Measurements from ENCODE around the gene OR10Z1. TPM values are rescaled to one million over a fixed set of nuclear protein-coding genes. Genes with fewer than 3 reads are reported as not detected.

The OR10Z1 gene, protein sequence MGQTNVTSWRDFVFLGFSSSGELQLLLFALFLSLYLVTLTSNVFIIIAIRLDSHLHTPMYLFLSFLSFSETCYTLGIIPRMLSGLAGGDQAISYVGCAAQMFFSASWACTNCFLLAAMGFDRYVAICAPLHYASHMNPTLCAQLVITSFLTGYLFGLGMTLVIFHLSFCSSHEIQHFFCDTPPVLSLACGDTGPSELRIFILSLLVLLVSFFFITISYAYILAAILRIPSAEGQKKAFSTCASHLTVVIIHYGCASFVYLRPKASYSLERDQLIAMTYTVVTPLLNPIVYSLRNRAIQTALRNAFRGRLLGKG
- total RNA-seq = not detected

DNA sequence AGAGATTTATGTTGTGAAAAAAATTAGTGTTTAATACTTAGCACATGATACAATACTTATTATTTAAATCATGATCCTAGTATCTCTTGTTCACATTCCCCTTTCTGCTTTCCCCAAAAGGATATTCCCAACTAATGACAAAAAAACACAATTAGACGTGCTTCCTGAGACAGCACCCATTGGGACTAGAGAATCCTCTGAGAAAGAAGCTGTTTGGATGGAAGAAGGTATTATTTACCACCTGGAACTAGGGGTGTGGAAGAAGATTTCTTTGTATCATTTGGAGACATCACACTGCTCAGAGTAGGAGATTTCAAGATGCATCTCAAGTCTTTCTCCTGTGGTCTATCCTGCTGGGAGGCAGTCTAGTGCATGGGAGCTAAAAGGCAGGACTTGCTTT is at the start of gene OR10Z1:
OR10Z1 (plus strand) TSS at position 301 of the 400 bp plus-strand sequence. CDS start 1,171 bp downstream, outside the sequence.
- no peak for DNase-seq
- TF ChIP-seq, protein P1, sequence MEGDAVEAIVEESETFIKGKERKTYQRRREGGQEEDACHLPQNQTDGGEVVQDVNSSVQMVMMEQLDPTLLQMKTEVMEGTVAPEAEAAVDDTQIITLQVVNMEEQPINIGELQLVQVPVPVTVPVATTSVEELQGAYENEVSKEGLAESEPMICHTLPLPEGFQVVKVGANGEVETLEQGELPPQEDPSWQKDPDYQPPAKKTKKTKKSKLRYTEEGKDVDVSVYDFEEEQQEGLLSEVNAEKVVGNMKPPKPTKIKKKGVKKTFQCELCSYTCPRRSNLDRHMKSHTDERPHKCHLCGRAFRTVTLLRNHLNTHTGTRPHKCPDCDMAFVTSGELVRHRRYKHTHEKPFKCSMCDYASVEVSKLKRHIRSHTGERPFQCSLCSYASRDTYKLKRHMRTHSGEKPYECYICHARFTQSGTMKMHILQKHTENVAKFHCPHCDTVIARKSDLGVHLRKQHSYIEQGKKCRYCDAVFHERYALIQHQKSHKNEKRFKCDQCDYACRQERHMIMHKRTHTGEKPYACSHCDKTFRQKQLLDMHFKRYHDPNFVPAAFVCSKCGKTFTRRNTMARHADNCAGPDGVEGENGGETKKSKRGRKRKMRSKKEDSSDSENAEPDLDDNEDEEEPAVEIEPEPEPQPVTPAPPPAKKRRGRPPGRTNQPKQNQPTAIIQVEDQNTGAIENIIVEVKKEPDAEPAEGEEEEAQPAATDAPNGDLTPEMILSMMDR (IDR thresholded peaks at IDR 0.05) = no peak
- TF ChIP-seq POLR2A (IDR thresholded peaks at IDR 0.05) = no peak
- H3K36me3 ChIP-seq = no peaks in the 10 kb centered on the region
- H3K4me1 ChIP-seq = no peaks in the 10 kb centered on the region
- H3K27me3 ChIP-seq = no peaks in the 10 kb centered on the region
- 59 to 74% methylated on average over 1 of the region's 1 CpG for WGBS, 2 donors
- no peak within 1 kb of the TSS for H3K27ac ChIP-seq
- no peak within 1 kb of the TSS for H3K4me3 ChIP-seq
- H3K9me3 ChIP-seq = no peaks in the 10 kb centered on the region
- intact Hi-C loops (cut with DNase I) = no loop called here

DNA sequence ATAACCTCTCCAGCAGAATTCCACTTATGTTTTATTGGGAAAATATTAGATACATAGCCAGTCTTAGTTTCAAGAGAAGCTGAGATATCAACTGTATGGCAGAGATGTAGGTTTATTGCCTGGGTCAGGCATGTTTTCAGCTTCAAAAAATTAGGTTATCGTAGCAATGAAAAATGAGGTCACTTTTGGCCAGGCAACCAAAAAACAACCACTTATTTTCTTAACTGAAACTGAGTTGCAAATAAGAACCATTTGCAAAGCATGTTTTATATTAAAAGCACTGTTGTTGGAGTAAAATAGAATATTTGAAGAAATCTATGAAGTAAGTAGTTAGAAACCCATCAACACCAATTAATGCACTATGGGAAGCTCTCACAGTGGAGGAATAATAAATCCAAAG is 45.4 kb upstream of the OR10Z1 start:
- Histone ChIP-seq H3K27ac (no peak overlapping the region), H3K9me3 (no peaks in the 10 kb centered on the region), H3K4me3 (no peak overlapping the region), H3K4me1 (no peaks in the 10 kb centered on the region), H3K27me3 (no peaks in the 10 kb centered on the region), H3K36me3 (no peaks in the 10 kb centered on the region)
- no peak for DNase-seq
- no peak for TF ChIP-seq POLR2A (IDR thresholded peaks at IDR 0.05)
- TF ChIP-seq, protein P1 (IDR thresholded peaks at IDR 0.05) = no peak
- 53 to 80% methylated on average over 1 of the region's 1 CpG for WGBS, 2 donors
- intact Hi-C loops (cut with DNase I) = no loop called here

DNA sequence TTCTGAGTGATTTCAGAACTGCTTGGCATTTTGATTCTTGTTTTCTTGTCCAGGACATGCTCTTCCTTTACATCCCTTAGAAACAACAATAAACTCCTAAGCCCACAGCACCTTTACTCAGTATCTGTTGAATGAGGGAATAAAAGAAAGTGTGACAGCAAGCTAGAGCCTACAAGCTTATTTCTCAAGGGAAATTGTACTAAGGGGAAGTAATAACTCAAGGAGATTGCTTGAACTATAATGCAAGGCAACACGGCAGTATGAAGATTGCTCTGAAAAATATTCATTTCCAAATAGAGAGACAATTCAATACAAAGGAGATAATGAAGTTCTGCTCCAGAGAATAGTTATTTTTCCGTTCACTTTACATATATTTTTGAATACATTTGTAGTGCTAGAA is 41.2 kb upstream of the OR10Z1 start:
- 69 to 71% methylated on average over 2 of the region's 2 CpGs for WGBS, 2 donors
- TF ChIP-seq POLR2A (IDR thresholded peaks at IDR 0.05) = no peak
- TF ChIP-seq, protein P1 (IDR thresholded peaks at IDR 0.05) = no peak
- intact Hi-C loops (cut with DNase I) = no loop called here
- Histone ChIP-seq H3K27me3 (no peaks in the 10 kb centered on the region), H3K4me1 (no peaks in the 10 kb centered on the region), H3K9me3 (no peaks in the 10 kb centered on the region), H3K4me3 (no peak overlapping the region), H3K36me3 (no peaks in the 10 kb centered on the region), H3K27ac (no peak overlapping the region)
- no peak for DNase-seq

DNA sequence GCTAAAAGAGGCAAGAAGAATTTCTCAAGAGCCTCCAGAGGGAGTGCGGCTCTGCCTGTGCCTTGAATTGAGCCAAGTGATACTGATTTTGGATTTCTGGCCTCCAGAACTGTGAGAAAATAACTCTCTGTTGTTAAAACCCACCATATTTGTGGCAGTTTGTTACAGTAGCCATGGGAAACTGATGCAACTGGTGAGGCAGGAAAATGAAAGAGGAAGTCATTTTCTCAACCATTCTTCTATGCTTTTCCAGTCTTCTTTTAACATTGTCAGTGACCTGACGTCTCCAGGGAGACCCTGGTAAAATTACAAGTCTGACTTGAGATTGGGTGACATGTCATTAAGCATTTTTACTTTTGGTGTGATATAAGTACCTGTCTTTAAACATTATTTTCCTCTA is 40.5 kb upstream of the OR10Z1 start:
- WGBS, 2 donors = 58% methylated on average over 2 of the region's 2 CpGs
- no peak for DNase-seq
- no peak overlapping the region for H3K27ac ChIP-seq
- H3K36me3 ChIP-seq = no peaks in the 10 kb centered on the region
- no peaks in the 10 kb centered on the region for H3K9me3 ChIP-seq
- intact Hi-C loops (cut with DNase I) = no loop called here
- no peaks in the 10 kb centered on the region for H3K4me1 ChIP-seq
- no peak overlapping the region for H3K4me3 ChIP-seq
- H3K27me3 ChIP-seq = no peaks in the 10 kb centered on the region
- no peak for TF ChIP-seq POLR2A (IDR thresholded peaks at IDR 0.05)
- TF ChIP-seq, protein P1 (IDR thresholded peaks at IDR 0.05) = no peak

DNA sequence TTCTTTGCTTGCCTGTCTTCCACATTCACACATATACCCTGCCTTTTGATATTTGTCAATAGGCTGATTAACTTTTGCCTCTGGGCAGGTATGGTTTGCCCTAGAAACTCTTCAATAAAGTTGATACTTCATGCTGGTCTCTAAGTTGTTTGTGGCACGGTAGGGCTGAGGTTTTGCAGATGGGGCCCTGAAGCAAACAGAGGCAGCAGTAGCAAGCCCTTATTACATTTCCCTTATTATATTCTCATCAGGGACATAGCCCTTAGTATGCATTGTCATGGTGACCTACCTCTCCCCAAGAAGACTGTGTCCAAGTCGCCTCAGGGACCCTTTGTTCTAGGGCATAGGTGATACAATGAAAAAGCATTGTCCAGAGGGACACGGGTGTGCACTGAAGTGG is 34.6 kb upstream of the OR10Z1 start, which contains the start of gene OR6P1:
OR6P1 (minus strand) TSS at position 101 of the 400 bp plus-strand sequence. CDS start 6,976 bp downstream, outside the sequence.
- Histone ChIP-seq H3K4me3 (no peak within 1 kb of the TSS), H3K36me3 (no peaks in the 10 kb centered on the region), H3K9me3 (no peaks in the 10 kb centered on the region), H3K27me3 (no peaks in the 10 kb centered on the region), H3K27ac (no peak within 1 kb of the TSS), H3K4me1 (no peaks in the 10 kb centered on the region)
- WGBS, 2 donors = 48 to 52% methylated on average over 3 of the region's 3 CpGs
- no peak for DNase-seq
- TF ChIP-seq, protein P1 (IDR thresholded peaks at IDR 0.05) = no peak
- intact Hi-C loops (cut with DNase I) = no loop called here
